CD8-positive, alpha-beta memory T cell (primary cell): Measurements from ENCODE around the gene NFU1. TPM values are rescaled to one million over a fixed set of nuclear protein-coding genes. Genes with fewer than 3 reads are reported as not detected.
"Not testable (repeated sequence)": the region's sequence is repeated elsewhere in the genome, so short reads cannot be mapped to it uniquely, and the experiment has no call there.

Experiments
- CTCF ChIA-PET: fragments of 350-600 bp; sonication (Branson Sonifier 250); formaldehyde crosslinking; loops from one replicate; lab custom pipeline; 2021; ENCODE audit warnings: antibody characterized with exemption; lab: Charles Lee
- POLR2A ChIA-PET: fragments of 350-600 bp; sonication (Branson Sonifier 250); formaldehyde crosslinking; loops from one replicate; lab custom pipeline; 2021; ENCODE audit warnings: antibody characterized with exemption; lab: Charles Lee
- DNase-seq, 5 donors: peaks; one replicate each; pipeline versions ENCODE4 v3.0.0 to v3.0.0-alpha.2; 2020 to 2022; ENCODE audit warnings: mixed read lengths in 1 of 5
- H3K27ac ChIP-seq: one replicate; pipeline ENCODE4 v1.7.0; 2013; ENCODE audit warnings: low read depth, mild to moderate bottlenecking, low read length, moderate library complexity
- H3K27me3 ChIP-seq: 2 replicates; pipeline ENCODE4 v1.7.0; 2013; ENCODE audit warnings: low read length, mild to moderate bottlenecking; ENCODE audit not compliant: insufficient read depth, poor library complexity, severe bottlenecking
- H3K36me3 ChIP-seq: 2 replicates; pipeline ENCODE4 v1.7.0; 2013; ENCODE audit warnings: mild to moderate bottlenecking, low read length, moderate library complexity; ENCODE audit not compliant: insufficient read depth
- H3K4me1 ChIP-seq: 2 replicates; pipeline ENCODE4 v1.7.0; 2013; ENCODE audit warnings: mild to moderate bottlenecking, low read length, moderate library complexity; ENCODE audit not compliant: insufficient read depth
- H3K4me3 ChIP-seq: 2 replicates; pipeline ENCODE4 v1.7.0; 2013; ENCODE audit warnings: mild to moderate bottlenecking, low read length
- H3K9me3 ChIP-seq: 2 replicates; pipeline ENCODE4 v1.7.0; 2013; ENCODE audit warnings: mild to moderate bottlenecking, low read length
- H3K27ac Mint-ChIP-seq, 8 donors: one replicate each; pipeline ENCODE4 v1.8.0; 2020 to 2021; ENCODE audit warnings: mixed read lengths in 8 of 8, mild to moderate bottlenecking in 6 of 8, inconsistent platforms in 3 of 8, moderate library complexity in 3 of 8
- H3K27me3 Mint-ChIP-seq, 2 donors: one replicate each; pipeline ENCODE4 v1.8.0; 2020 to 2021; ENCODE audit warnings: mixed read lengths in 2 of 2, mild to moderate bottlenecking in 1 of 2, moderate library complexity in 1 of 2
- H3K36me3 Mint-ChIP-seq, 3 donors: one replicate each; pipeline ENCODE4 v1.8.0; 2020 to 2021; ENCODE audit warnings: mixed read lengths in 3 of 3, inconsistent platforms in 1 of 3, mild to moderate bottlenecking in 1 of 3
- H3K4me1 Mint-ChIP-seq, 3 donors: one replicate each; pipeline ENCODE4 v1.8.0; 2020 to 2021; ENCODE audit warnings: mixed read lengths in 3 of 3, inconsistent platforms in 1 of 3, mild to moderate bottlenecking in 1 of 3
- H3K4me3 Mint-ChIP-seq, 7 donors: one replicate each; pipeline ENCODE4 v1.8.0; 2020 to 2021; ENCODE audit warnings: mixed read lengths in 7 of 7, mild to moderate bottlenecking in 6 of 7, moderate library complexity in 4 of 7, inconsistent platforms in 2 of 7
- H3K9me3 Mint-ChIP-seq, 5 donors: one replicate each; pipeline ENCODE4 v1.8.0; 2020 to 2022; ENCODE audit warnings: mixed read lengths in 5 of 5, mild to moderate bottlenecking in 3 of 5, moderate library complexity in 2 of 5, inconsistent platforms in 1 of 5
- polyA plus RNA-seq: library from polyadenylated mRNA; unstranded; fragments of 300-500 nt; fragmentation: Illumina TruSeq; gene quantifications from one replicate; pipeline ENCODE4 v1.2.3, GENCODE V29; 2021
- total RNA-seq, 2 experiments: library from RNA; stranded (reverse); gene quantifications; one replicate each; pipeline ENCODE4 v1.2.3, GENCODE V29; 2021

The NFU1 gene
- total and polyA plus RNA-seq, 3 experiments from 2014 or later: 40.4 to 78.3 (median 43.2) TPM

- Histone ChIP-seq H3K36me3 (peaks cover 12% of the 10 kb centered on the region), H3K27me3 (no peaks in the 10 kb centered on the region), H3K9me3 (no peaks in the 10 kb centered on the region), H3K4me3 (no peak overlapping the region), H3K4me1 (no peaks in the 10 kb centered on the region), H3K27ac (no peak overlapping the region)
- H3K27me3 Mint-ChIP-seq: no peaks in the 10 kb centered on the region
- ChIA-PET POLR2A (interaction anchor here (1.0 kb wide), 1 partner anchor 801 kb away, joined by 4 read pairs; no protein-coding TSS in a partner anchor), CTCF (interaction anchor here (1.3 kb wide), 1 partner anchor 8 kb away, joined by 4 read pairs; the partner anchor contains the start of gene NFU1)
- no peak for DNase-seq
- peaks cover 0 to 58% (median 2%) of the 10 kb centered on the region in 3 donors for H3K36me3 Mint-ChIP-seq
- peaks cover 5 to 21% (median 10%) of the 10 kb centered on the region in 3 donors for H3K4me1 Mint-ChIP-seq
- peak overlapping the region in 5 of 8 donors; percentile 17 to 82 (median 77) for H3K27ac Mint-ChIP-seq
- no peak overlapping the region for H3K4me3 Mint-ChIP-seq
- H3K9me3 Mint-ChIP-seq: no peaks in the 10 kb centered on the region
Observed at GRCh38 chr2:69428981-69429380, 8.3 kb downstream of the NFU1 start.

GRCh38 chr2:69424419-69424818 is 12.8 kb downstream of the NFU1 start:
- peaks cover 7 to 62% (median 8%) of the 10 kb centered on the region in 3 donors for H3K36me3 Mint-ChIP-seq
- H3K4me3 Mint-ChIP-seq: no peak overlapping the region
- no peaks in the 10 kb centered on the region for H3K9me3 Mint-ChIP-seq
- H3K9me3 ChIP-seq: no peaks in the 10 kb centered on the region
- peaks cover 0 to 7% (median 3%) of the 10 kb centered on the region in 3 donors for H3K4me1 Mint-ChIP-seq
- POLR2A ChIA-PET: no interaction called here
- no peak overlapping the region for H3K27ac Mint-ChIP-seq
- H3K4me3 ChIP-seq: no peak overlapping the region
- H3K27ac ChIP-seq: no peak overlapping the region
- CTCF ChIA-PET: no interaction called here
- peaks cover 7% of the 10 kb centered on the region for H3K36me3 ChIP-seq
- H3K4me1 ChIP-seq: no peaks in the 10 kb centered on the region
- H3K27me3 ChIP-seq: no peaks in the 10 kb centered on the region
- no peak for DNase-seq
- H3K27me3 Mint-ChIP-seq: no peaks in the 10 kb centered on the region

GRCh38 chr2:69422198-69422597 is 15.0 kb downstream of the NFU1 start:
- Mint-ChIP-seq H3K27me3 (no peaks in the 10 kb centered on the region), H3K4me1 (peaks cover 0 to 4% (median 0%) of the 10 kb centered on the region in 3 donors), H3K36me3 (peaks cover 8 to 55% (median 8%) of the 10 kb centered on the region in 3 donors), H3K9me3 (no peaks in the 10 kb centered on the region), H3K4me3 (no peak overlapping the region), H3K27ac (peak overlapping the region in 2 of 8 donors; percentile 48 to 68)
- CTCF ChIA-PET: no interaction called here
- POLR2A ChIA-PET: no interaction called here
- Histone ChIP-seq H3K27ac (no peak overlapping the region), H3K4me1 (no peaks in the 10 kb centered on the region), H3K27me3 (no peaks in the 10 kb centered on the region), H3K4me3 (no peak overlapping the region), H3K36me3 (peaks cover 4% of the 10 kb centered on the region), H3K9me3 (no peaks in the 10 kb centered on the region)
- no peak for DNase-seq

GRCh38 chr2:69419111-69419510 is 18.1 kb downstream of the NFU1 start:
- H3K4me3 ChIP-seq, CTCF ChIA-PET, H3K27me3 Mint-ChIP-seq: not testable (repeated sequence)

GRCh38 chr2:69416147-69416546 is 21.1 kb downstream of the NFU1 start:
- H3K9me3 Mint-ChIP-seq: no peaks in the 10 kb centered on the region
- Histone ChIP-seq H3K36me3 (peaks cover 4% of the 10 kb centered on the region), H3K4me3 (no peak overlapping the region), H3K9me3 (no peaks in the 10 kb centered on the region), H3K27me3 (no peaks in the 10 kb centered on the region), H3K4me1 (no peaks in the 10 kb centered on the region), H3K27ac (no peak overlapping the region)
- no peak overlapping the region for H3K4me3 Mint-ChIP-seq
- peaks cover 4 to 59% (median 12%) of the 10 kb centered on the region in 3 donors for H3K36me3 Mint-ChIP-seq
- ChIA-PET POLR2A (no interaction called here), CTCF (no interaction called here)
- no peak for DNase-seq
- H3K27me3 Mint-ChIP-seq: no peaks in the 10 kb centered on the region
- H3K27ac Mint-ChIP-seq: no peak overlapping the region
- peaks cover 0 to 1% (median 0%) of the 10 kb centered on the region in 3 donors for H3K4me1 Mint-ChIP-seq

More at GRCh38 chr2:69419111-69419510, 18.1 kb downstream of the NFU1 start:
- H3K27ac ChIP-seq, H3K9me3 ChIP-seq, H3K27me3 ChIP-seq, H3K4me1 ChIP-seq, H3K9me3 Mint-ChIP-seq, POLR2A ChIA-PET, H3K36me3 ChIP-seq, DNase-seq, H3K4me1 Mint-ChIP-seq, H3K4me3 Mint-ChIP-seq: not testable (repeated sequence)
- H3K36me3 Mint-ChIP-seq: peaks cover 8 to 59% (median 10%) of the 10 kb centered on the region in 3 donors
- peak overlapping the region in 1 of 8 donors; percentile 18 for H3K27ac Mint-ChIP-seq

GRCh38 chr2:69411120-69411519 is 26.1 kb downstream of the NFU1 start:
- Mint-ChIP-seq H3K4me3 (no peak overlapping the region), H3K27me3 (no peaks in the 10 kb centered on the region), H3K36me3 (peaks cover 4 to 59% (median 14%) of the 10 kb centered on the region in 3 donors), H3K27ac (no peak overlapping the region), H3K9me3 (no peaks in the 10 kb centered on the region), H3K4me1 (peaks cover 3 to 5% (median 5%) of the 10 kb centered on the region in 3 donors)
- no peak overlapping the region for H3K4me3 ChIP-seq
- peaks cover 16% of the 10 kb centered on the region for H3K36me3 ChIP-seq
- no peaks in the 10 kb centered on the region for H3K4me1 ChIP-seq
- POLR2A ChIA-PET: interaction anchor here (0.5 kb wide), 1 partner anchor 195 kb away, joined by 6 read pairs; no protein-coding TSS in a partner anchor
- CTCF ChIA-PET: no interaction called here
- no peak overlapping the region for H3K27ac ChIP-seq
- no peak for DNase-seq
- H3K27me3 ChIP-seq: no peaks in the 10 kb centered on the region
- no peaks in the 10 kb centered on the region for H3K9me3 ChIP-seq

GRCh38 chr2:69405306-69405705 is 31.9 kb downstream of the NFU1 start:
- DNase-seq: no peak
- peaks cover 23 to 60% (median 31%) of the 10 kb centered on the region in 3 donors for H3K36me3 Mint-ChIP-seq
- CTCF ChIA-PET: no interaction called here
- H3K9me3 ChIP-seq: no peaks in the 10 kb centered on the region
- peaks cover 2 to 5% (median 3%) of the 10 kb centered on the region in 3 donors for H3K4me1 Mint-ChIP-seq
- no peaks in the 10 kb centered on the region for H3K27me3 ChIP-seq
- H3K4me1 ChIP-seq: no peaks in the 10 kb centered on the region
- peak overlapping the region in 3 of 8 donors; percentile 33 to 70 (median 61) for H3K27ac Mint-ChIP-seq
- no peaks in the 10 kb centered on the region for H3K27me3 Mint-ChIP-seq
- no peak overlapping the region for H3K4me3 Mint-ChIP-seq
- H3K9me3 Mint-ChIP-seq: peaks cover 0 to 2% (median 0%) of the 10 kb centered on the region in 5 donors
- peaks cover 17% of the 10 kb centered on the region for H3K36me3 ChIP-seq
- POLR2A ChIA-PET: interaction anchor here (0.8 kb wide), 1 partner anchor 32 kb away, joined by 4 read pairs; the partner anchor contains the start of gene NFU1
- no peak overlapping the region for H3K27ac ChIP-seq
- H3K4me3 ChIP-seq: no peak overlapping the region

GRCh38 chr2:69400121-69400520 is 37.1 kb downstream of the NFU1 start:
- Mint-ChIP-seq H3K27me3 (no peaks in the 10 kb centered on the region), H3K27ac (no peak overlapping the region), H3K4me1 (peaks cover 0 to 2% (median 0%) of the 10 kb centered on the region in 3 donors), H3K36me3 (peaks cover 13 to 67% (median 17%) of the 10 kb centered on the region in 3 donors), H3K9me3 (peaks cover 0 to 2% (median 0%) of the 10 kb centered on the region in 5 donors), H3K4me3 (no peak overlapping the region)
- CTCF ChIA-PET: no interaction called here
- H3K4me1 ChIP-seq: no peaks in the 10 kb centered on the region
- H3K4me3 ChIP-seq: no peak overlapping the region
- POLR2A ChIA-PET: no interaction called here
- H3K36me3 ChIP-seq: peaks cover 5% of the 10 kb centered on the region
- no peak overlapping the region for H3K27ac ChIP-seq
- DNase-seq: no peak
- no peaks in the 10 kb centered on the region for H3K9me3 ChIP-seq
- H3K27me3 ChIP-seq: no peaks in the 10 kb centered on the region
